C4-2B (cell line): ENCODE data around the gene TNFRSF18.

Source experiments
- CTCF ChIP-seq: fragments of 450-650 bp; conservative IDR thresholded peaks from 2 replicates; pipeline ENCODE4 v1.5.1; 2017; ENCODE audit warnings: mild to moderate bottlenecking
- ZFX ChIP-seq: fragments of 450-650 bp; IDR thresholded peaks from 2 replicates; pipeline ENCODE4 v1.6.1; 2017

DNA sequence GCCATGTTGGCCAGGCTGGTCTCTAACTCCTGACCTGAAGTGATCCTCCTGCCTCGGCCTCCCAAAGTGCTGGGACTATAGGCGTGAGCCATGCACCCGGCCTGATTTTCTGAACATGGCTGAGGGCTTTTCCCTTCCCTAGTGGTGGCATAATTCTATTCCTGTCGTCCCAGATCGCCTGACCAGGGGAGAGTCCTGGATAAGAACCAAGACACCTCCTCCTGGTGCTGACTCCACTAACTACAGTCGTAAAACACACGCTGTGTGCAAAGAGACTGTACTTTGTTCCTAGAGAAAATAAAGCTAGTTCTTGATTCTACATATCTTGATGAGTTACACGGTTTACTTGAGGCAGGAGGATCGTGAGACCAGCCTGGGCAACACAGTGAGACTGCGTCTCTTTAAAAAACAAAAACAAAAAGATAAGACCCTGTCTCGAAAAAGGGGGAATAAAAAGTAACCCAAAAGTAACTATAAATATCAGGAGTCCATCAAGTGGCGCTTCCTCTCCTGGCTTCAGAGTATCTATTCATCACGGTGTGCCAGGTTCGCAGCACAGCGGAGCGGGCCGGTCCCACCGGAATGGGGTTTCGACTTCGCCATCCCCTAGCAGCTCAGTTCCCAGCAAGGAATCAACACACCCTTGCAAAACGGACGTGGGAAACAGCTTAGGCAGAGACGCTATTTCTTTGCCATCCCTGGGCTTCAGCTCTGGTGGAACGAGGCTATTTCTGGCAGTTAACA is 24.4 kb upstream of the TNFRSF18 start:
- TF ChIP-seq CTCF (no peak; the same call in 1 of the 2 replicates), ZFX (no peak)
